ENCODE measurements around the gene ELAVL3.
"Not testable (repeated sequence)": the region's sequence is repeated elsewhere in the genome, so short reads cannot be mapped to it uniquely, and the experiment has no call there.

The ELAVL3 gene

DNA sequence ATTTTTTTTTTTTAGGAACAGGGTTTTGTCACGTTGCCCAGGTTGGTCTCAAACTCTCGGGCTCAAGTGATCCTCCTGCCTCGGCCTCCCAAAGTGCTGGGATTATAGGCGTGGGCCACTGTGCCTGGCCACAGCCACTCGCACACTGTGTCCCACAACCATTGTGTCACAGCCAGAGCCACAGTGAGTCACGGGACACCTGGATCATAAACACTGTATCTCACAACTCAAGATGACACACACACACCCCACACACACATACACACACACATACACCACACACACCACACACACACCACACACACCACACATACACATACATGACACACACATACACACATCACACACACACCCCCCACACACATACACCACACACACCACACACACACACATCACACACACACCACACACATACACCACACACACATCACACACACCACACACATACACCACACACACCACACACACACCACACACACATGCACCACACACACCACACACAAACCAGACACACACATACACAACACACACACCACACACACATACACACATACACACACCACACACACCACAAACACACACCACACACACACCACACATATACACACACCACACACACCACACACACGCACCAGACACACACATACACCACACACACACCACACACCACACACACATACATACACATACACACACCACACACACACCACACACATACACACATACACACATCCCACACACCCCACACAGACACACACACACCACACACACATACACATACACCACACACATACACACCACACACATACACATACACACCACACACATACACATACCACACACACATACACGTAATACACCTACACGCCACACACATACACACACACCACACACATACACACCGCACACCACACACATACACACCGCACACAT lies 16.2 kb downstream of the ELAVL3 start:
- DNase-seq, result no peak
- in situ Hi-C loops (cut with MboI; ENCODE audit: low pct_unique_long_range_greater_than_20kb, low sequenced_read_pairs), result no loop called here

DNA sequence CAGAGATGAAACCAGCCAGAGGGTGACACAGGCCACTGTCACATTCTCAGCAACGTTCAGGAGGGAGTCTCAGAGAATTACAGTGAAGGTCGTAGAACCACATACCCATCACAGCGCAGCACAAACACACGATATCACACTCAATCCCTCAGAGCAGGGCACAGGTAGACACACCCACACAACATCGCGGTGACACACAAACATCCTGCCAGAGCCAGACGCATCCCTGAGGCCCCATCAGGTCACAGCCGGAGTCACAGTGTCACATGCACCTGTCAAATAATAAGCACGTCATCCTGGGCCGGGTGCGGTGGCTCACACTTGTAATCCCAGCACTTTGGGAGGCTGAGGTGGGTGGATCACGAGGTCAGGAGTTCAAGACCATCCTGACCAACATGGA lies 17.5 kb downstream of the ELAVL3 start:
- in situ Hi-C loops (cut with MboI; ENCODE audit: low pct_unique_long_range_greater_than_20kb, low sequenced_read_pairs), result no loop called here

DNA sequence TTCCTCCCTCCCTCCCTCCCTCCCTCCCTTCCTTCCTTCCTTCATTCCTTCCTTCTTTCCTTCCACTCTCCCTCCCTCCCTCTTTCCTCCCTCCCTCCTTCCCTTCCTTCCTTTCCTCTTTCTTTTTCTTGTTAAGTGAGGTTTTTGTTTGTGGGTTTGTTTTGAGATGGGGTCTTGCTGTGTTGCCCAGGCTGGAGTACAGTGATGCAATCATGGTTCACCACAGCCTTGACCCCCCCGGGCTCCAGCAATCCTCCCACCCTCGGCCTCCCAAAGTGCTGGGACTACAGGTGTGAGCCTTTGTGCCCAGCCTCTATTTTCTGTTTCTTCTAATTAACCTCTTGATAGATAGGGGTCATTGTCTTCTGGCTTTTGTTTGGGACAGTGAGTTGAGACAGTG lies 19.4 kb downstream of the ELAVL3 start:
- in situ Hi-C loops (cut with MboI; ENCODE audit: low pct_unique_long_range_greater_than_20kb, low sequenced_read_pairs), result no loop called here
- no peak for DNase-seq

More for the DNA sequence above, 17.5 kb downstream of the ELAVL3 start:
- DNase-seq, result no peak

DNA sequence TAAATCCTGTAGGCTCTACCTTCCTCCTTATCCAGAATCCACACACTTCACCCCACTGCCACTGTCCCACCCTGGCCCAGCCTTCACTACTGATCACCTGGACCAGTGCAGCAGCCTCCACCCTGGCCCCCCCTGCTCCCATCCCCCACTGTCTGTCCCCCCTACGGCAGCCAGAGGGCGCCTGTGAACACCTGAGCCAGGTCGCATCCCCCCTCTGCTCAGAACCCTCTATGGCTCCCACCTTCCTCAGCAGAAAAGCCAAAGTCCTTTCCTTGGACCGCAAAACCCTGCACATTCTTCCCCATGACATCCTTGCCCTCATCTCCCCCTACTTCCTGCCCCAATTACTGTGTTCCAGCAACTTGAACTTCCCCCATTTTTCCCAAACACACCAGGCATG lies 20.6 kb downstream of the ELAVL3 start:
- DNase-seq, result no peak
- in situ Hi-C loops (cut with MboI; ENCODE audit: low pct_unique_long_range_greater_than_20kb, low sequenced_read_pairs), result no loop called here

DNA sequence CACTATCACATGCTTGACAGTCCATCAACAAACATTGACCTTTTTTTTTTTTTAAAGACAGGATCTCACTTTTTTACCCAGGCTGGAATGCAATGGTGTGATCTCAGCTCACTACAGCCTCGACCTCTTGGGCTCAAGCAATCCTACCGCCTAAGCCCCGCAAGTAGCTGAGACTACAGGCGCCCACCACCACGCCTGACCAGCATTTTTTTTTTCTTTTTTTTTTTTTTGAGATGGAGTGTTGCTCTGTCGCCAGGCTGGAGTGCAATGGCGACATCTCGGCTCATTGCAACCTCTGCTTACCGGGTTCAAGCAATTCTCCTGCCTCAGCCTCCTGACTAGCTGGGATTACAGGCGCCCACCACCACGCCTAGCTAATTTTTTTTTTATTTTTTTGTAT lies 21.9 kb downstream of the ELAVL3 start:
- in situ Hi-C loops (cut with MboI; ENCODE audit: low pct_unique_long_range_greater_than_20kb, low sequenced_read_pairs); DNase-seq: not testable (repeated sequence)

DNA sequence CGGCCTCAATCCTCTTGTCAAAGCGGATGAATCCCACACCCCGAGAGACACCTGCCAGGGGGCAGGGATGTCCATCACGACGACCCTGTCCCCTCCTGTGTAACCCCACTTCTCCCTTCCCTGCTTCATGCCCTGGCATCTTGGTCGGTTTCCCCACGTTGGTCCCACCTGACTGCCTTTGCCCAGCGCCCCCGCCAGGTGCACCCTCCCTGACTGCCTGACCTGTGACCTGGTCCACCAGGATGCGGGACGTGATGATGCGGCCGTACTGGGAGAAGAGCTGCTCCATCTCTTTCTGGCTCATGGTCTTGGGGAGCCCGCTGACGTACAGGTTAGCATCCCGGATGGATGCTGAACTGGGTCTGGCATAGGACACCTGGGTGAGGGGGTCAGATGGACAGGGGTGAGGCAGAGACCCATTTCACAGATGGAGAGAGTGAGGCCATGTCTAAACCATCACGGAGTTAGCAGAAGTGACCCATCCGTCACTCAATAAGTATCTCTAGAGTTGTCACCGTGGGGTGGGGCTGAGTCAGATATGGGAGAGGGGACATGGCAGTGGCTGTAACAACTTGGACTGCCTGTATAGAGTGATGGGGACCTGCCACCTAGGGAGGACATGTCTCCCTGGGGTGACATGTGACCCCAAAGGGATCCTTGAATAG lies 22.5 kb downstream of the ELAVL3 start:
- DNase-seq, result no peak
- in situ Hi-C loops (cut with MboI; ENCODE audit: low pct_unique_long_range_greater_than_20kb, low sequenced_read_pairs), result no loop called here

DNA sequence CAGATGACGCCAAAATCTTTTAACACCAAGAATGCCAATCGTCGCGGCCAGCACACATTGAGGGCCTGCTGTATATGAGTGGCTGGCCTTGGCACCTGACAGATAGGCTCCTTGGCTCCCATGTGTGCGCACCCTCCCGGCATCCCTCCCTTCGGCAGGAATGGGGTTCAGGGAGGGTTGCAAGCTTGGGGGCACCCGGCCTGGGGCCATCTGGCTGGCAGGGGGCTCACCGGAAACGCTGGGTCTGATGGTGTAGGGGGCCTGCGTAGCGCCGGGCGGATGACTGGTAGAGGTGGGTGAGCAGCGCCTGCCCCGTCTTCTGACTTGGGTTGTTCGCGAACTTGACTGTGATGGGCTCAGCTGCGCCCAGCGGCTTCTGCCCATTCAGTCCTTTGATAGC lies 23.0 kb downstream of the ELAVL3 start:
- DNase-seq, result no peak
- in situ Hi-C loops (cut with MboI; ENCODE audit: low pct_unique_long_range_greater_than_20kb, low sequenced_read_pairs), result no loop called here

DNA sequence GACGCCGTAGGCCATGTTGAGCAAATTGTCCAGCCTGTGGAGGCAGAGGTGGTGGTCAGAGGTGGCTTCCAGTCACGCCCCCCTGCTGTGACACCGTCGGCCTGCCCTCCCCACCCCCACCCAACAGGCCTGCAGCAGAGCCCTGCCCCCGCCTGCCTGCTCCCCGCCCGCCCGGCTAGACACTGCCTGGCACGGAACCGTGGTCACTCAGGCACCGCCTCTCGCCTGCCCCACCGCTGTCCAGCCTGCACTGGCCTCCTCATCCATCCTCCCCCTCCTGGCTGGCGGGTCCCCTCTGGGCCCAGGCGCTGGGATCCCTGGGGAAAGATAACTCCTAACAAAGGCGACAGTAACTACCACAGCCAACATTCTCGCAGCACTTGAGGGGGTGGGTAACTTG lies 23.7 kb downstream of the ELAVL3 start:
- DNase-seq, result no peak
- in situ Hi-C loops (cut with MboI; ENCODE audit: low pct_unique_long_range_greater_than_20kb, low sequenced_read_pairs), result no loop called here

DNA sequence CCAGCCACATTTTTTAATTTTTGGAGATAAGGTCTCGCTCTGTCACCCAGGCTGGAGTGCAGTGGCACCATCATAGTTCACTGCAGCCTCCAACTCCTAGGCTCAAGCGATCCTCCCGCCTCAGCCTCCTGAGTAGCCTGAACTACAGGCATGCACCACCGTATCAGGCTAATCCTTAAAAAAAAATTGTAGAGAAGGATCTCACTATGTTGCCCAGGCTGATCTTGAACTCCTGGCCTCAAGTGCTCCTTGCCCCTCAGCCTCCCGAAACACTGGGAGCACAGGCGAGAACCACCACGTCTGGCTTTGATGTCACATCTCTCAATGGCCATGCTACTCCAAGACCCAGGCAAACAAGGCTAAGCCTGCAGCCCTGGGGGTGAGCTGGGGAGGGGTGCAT lies 24.2 kb downstream of the ELAVL3 start:
- in situ Hi-C loops (cut with MboI; ENCODE audit: low pct_unique_long_range_greater_than_20kb, low sequenced_read_pairs), result no loop called here
- no peak for DNase-seq

DNA sequence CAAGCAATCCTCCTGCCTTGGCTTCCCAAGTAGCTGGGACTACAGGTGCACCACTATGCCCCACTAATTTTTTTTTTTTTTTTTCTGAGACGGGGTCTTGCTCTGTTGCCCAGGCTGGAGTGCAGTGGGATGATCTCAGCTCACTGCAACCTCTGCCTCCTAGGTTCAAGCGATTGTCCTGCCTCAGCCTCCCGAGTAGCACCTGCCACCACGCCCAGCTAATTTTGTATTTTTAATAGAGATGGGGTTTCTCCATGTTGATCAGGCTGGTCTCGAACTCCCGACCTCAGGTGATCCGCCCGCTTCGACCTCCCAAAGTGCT lies 25.7 kb downstream of the ELAVL3 start:
- DNase-seq; in situ Hi-C loops (cut with MboI; ENCODE audit: low pct_unique_long_range_greater_than_20kb, low sequenced_read_pairs): not testable (repeated sequence)

DNA sequence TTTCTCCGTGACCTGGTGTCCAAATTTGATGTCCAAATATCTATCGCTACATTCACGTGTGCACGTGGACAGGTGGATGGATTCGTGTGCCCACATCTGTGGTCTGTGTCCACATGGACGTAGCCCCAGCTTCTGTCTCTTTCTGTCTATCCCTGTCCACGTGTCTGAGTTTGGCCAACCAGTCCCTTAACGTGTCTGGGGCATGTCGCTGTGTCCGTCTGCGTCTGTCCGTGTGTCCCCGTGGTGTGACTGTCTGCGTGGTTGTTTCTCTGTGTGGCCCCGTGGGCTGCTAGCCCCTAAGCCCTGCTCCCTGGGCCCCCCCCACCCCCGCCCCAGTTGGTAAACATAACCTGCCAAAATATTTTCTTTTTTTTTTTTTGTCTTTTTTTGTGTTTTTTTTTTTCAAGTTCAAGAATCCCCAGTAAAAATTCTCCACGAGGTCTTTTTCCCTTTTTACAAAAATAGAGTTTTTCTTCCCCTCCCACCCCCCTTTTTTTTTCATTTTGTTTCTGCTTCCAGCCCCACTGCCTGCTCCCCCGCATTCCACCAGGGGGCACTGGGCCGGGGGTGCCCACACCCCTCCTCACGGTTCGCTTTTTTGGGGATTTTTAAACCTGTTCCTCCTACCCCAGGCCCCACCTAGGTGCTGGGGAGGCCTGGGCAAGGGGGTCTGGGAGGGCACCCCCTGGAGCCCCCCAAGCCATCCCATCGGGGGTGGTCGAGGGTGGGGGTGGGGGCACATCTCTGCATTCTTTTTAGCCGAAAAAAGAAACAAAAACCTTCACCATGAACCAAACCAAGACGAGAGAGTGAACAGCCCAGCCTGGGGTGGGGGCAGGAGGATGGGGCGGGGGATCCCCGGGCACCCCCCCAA lies 27.1 kb downstream of the ELAVL3 start:
- peak; percentile 21 for DNase-seq
- in situ Hi-C loops (cut with MboI; ENCODE audit: low pct_unique_long_range_greater_than_20kb, low sequenced_read_pairs), result no loop called here

DNA sequence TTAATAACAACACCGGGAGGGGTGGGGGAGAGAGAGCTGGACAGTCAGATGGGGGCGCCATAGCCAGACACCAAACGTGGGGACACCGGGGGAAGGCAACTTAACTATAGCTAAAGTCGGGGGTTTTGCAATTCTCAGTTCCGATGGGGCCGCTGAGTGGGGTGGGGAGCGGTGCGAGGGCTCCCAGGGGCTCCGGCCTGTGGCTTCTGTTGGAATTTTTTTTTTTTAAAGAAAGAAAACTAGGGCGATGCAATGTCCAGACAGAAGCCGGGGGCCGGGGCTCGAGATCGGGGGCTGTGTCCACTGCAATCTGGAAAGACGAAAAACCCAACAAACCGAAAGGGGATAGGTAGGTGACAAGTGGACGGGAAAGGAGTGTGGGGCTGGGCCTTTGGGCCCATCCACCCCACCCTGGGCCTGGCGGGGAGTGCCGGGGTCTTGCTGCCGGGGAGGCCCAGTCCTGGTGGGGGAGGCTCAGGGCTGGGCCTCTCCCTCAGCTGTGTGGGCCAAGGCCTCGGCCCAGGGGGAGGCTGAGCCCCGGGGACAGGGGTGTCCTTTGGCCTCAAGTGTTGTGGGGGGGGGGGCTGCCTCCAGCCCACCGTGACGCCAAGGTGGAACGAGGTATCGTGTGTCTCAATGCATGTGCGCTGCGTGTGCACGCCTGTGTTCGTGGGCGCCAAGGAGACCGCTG lies 28.1 kb downstream of the ELAVL3 start:
- DNase-seq, result no peak
- in situ Hi-C loops (cut with MboI; ENCODE audit: low pct_unique_long_range_greater_than_20kb, low sequenced_read_pairs), result no loop called here

DNA sequence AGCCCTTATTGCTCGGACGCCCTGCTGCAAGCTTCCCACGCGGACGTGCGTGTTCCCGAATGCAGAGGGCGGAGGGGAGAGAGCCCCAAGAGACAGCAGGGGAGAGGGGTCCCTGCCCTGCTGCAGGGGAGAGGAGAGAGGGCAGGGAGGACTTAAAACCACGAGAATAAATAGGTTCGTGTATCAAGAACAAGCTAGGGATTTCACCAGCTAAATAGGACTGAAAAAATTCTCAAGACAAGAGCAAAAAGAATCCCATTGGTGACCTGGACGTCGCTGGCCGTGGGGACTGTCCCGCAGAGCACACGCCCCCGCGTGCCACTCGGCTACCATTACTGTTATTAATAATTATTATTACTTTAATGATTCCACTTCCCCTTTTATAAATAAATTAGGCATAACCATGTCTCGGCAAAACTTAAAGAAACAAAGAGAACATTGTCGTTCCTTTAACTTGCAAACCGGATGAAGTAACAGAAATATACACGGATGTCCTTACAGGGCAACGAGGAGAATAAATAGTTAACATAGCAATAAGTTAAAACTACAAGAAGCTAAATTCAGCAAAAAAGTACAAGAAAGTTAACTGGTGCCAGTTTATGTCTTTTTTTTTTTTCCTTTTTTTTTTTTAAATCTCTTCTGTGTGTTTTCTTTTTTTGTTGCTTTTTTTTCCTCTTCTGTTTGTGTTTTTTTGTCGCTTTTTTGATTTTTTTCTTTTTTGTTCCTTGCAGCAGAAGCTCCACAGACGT lies 28.8 kb downstream of the ELAVL3 start:
- in situ Hi-C loops (cut with MboI; ENCODE audit: low pct_unique_long_range_greater_than_20kb, low sequenced_read_pairs), result no loop called here
- DNase-seq, result no peak

DNA sequence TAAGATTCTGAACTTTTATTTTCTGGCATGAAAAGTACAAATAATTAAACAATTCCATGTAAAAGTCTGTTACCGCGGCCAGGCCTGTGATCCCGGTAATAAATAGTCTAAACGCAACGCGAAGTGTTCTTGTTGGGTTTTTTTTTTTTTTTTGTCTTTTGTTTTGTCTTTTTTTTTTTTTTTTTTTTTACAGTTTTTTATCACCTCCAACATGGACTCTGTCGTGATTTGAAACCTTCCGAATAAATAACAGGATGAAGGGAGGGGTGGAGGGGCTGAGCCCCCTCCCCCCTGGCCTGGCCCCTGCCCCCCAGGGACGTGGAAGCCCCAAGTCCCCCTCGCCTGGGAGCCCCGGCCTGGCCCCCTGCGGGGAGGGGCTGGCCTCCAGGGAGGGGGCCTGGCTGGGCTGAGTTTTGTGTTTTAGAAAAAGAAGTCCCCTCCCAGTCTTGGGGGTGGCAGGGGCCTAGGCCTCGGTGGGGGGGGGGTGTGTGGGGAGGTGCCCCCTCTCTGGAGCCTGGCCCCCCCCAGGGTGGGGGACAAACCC lies 29.4 kb downstream of the ELAVL3 start:
- in situ Hi-C loops (cut with MboI; ENCODE audit: low pct_unique_long_range_greater_than_20kb, low sequenced_read_pairs), result no loop called here
- DNase-seq, result no peak

DNA sequence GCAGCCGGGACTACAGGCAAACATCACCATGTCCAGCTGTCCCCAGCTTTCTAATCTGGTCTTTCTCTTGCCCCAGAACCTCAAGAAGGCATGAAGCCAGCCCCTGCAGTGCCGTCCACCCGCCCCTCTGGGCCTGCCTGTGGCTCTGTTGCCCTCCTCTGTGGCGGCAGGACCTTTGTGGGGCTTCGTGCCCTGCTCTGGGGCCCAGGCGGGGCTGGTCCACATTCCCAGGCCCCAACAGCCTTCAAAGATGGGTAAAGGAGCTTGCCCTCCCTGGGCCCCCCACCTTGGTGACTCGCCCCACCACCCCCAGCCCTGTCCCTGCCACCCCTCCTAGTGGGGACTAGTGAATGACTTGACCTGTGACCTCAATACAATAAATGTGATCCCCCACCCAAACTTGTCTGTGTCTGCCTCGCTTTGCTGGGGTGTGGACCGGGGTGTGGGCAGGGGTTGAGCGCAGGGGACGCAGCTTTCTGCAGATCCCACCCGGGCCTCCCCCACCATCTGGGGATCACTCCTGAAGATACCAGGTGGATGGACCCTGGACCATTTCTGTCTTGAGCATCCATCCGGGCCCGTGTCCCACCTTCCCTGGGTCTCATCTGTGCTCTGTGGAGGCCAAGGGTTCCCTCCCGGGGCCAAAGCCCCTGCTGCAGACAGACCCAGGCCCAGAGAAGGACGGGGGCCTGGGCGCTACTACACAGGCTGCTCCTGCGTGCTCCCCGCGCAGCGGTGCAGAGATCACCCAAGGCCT lies 30.1 kb downstream of the ELAVL3 start:
- in situ Hi-C loops (cut with MboI; ENCODE audit: low pct_unique_long_range_greater_than_20kb, low sequenced_read_pairs), result no loop called here
- no peak for DNase-seq

DNA sequence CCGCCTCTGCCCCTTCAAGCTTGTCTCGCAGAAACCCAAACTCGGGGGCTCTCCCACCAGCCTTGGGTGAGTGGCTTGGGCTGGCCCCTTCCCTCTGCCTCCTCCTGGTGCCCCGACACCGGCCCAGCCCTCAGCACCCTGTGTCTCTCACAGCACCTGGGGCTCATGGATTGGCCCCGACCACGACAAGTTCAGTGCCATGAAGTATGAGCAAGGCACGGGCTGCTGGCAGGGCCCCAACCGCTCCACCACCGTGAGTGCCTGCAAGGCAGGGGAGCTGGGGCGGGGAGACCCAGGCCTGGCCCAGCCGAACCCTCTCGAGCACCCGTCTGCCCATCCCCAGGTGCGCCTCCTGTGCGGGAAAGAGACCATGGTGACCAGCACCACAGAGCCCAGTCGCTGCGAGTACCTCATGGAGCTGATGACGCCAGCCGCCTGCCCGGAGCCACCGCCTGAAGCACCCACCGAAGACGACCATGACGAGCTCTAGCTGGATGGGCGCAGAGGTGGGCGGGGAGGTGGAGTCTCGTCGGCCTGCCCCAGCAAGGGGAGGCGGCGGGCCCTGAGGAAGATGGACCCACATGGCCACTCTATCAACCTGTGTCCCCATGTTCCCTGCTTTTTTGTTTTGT lies 31.8 kb downstream of the ELAVL3 start:
- in situ Hi-C loops (cut with MboI; ENCODE audit: low pct_unique_long_range_greater_than_20kb, low sequenced_read_pairs), result no loop called here
- no peak for DNase-seq

DNA sequence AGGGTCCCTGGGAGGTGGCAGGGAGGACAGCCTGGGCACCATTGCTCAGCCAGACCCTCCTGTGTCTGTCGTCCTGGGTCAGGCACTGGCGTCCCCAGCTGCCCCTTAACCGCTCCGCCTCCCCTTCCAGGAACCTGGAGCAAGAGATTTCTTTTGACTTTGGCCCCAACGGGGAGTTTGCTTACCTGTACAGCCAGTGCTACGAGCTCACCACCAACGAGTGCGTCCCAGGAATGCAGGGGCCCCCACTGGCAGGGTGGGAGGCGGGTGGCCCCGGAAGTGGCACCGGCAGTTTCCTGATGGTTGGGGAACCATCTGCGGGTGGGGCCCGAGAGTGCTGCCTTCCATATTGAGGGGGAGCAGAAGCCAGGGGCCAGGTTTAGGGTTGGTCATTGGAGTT lies 32.4 kb downstream of the ELAVL3 start:
- DNase-seq, result no peak
- in situ Hi-C loops (cut with MboI; ENCODE audit: low pct_unique_long_range_greater_than_20kb, low sequenced_read_pairs), result no loop called here

Data from KBM-7 (cell line).